Activated naive CD4-positive, alpha-beta T cell treated with anti-CD3 and anti-CD28 coated beads, Interleukin-2, amount 50 U/mL, for 72 hours (primary cell): ENCODE measurements around the gene AKIRIN2. TPM values are rescaled to one million over a fixed set of nuclear protein-coding genes. Genes with fewer than 3 reads are reported as not detected.

Source experiments
- ATAC-seq, 2 donors: fragments of 150-1000 bp; cut with Tn5 transposase; 2 replicates each; pipeline ENCODE4 v1.10.0; 2021; ENCODE audit warnings: mild to moderate bottlenecking in 2 of 2, moderate library complexity in 2 of 2
- DNase-seq, 2 donors: peaks; one replicate each; pipeline ENCODE4 v3.0.0; 2021 to 2022; ENCODE audit warnings: low spot score in 2 of 2
- H3K27ac Mint-ChIP-seq, 2 donors: one replicate each; pipeline ENCODE4 v1.8.0; 2022; ENCODE audit warnings: mild to moderate bottlenecking in 2 of 2, mixed read lengths in 2 of 2
- H3K36me3 Mint-ChIP-seq, 2 donors: one replicate each; pipeline ENCODE4 v1.8.0; 2022; ENCODE audit warnings: mixed read lengths in 2 of 2
- H3K9me3 Mint-ChIP-seq, 2 donors: one replicate each; pipeline ENCODE4 v1.8.0; 2022; ENCODE audit warnings: mixed read lengths in 2 of 2
- total RNA-seq, 2 donors: library from RNA; stranded (reverse); gene quantifications; one replicate each; pipeline ENCODE4 v1.2.3, GENCODE V29; 2022

The AKIRIN2 gene
- total RNA-seq, 2 donors from 2014 or later: 48.8 to 63.4 TPM

GRCh38 chr6:87673237-87673636 is 28.8 kb downstream of the AKIRIN2 start:
- no peak for ATAC-seq
- no peak overlapping the region for H3K27ac Mint-ChIP-seq
- DNase-seq: no peak
- peaks cover 4 to 45% of the 10 kb centered on the region in 2 donors for H3K36me3 Mint-ChIP-seq
- no peaks in the 10 kb centered on the region for H3K9me3 Mint-ChIP-seq

- H3K36me3 Mint-ChIP-seq: peaks cover under 1 to 42% of the 10 kb centered on the region in 2 donors
- H3K9me3 Mint-ChIP-seq: no peaks in the 10 kb centered on the region
- DNase-seq (no peak), ATAC-seq (no peak)
- peak overlapping the region in 1 of 2 donors; percentile 26 for H3K27ac Mint-ChIP-seq
Observed at GRCh38 chr6:87672641-87673040, 29.4 kb downstream of the AKIRIN2 start.

GRCh38 chr6:87671555-87672029 is 30.4 kb downstream of the AKIRIN2 start:
- no peak for DNase-seq
- H3K9me3 Mint-ChIP-seq: no peaks in the 10 kb centered on the region
- ATAC-seq: no peak
- peaks cover 0 to 47% of the 10 kb centered on the region in 2 donors for H3K36me3 Mint-ChIP-seq
- peak overlapping the region in 1 of 2 donors; percentile 4 for H3K27ac Mint-ChIP-seq

- H3K36me3 Mint-ChIP-seq: peaks cover 0 to 44% of the 10 kb centered on the region in 2 donors
- H3K27ac Mint-ChIP-seq: peak overlapping the region; percentile 38 to 83
- no peaks in the 10 kb centered on the region for H3K9me3 Mint-ChIP-seq
- ATAC-seq: peak in 1 of 2 donors; percentile 13
- DNase-seq: no peak
Observed at GRCh38 chr6:87670707-87671106, 31.3 kb downstream of the AKIRIN2 start.

- DNase-seq: no peak
- Mint-ChIP-seq H3K27ac (peak overlapping the region in 1 of 2 donors; percentile 9), H3K9me3 (no peaks in the 10 kb centered on the region), H3K36me3 (peaks cover 0 to 42% of the 10 kb centered on the region in 2 donors)
- ATAC-seq: no peak
Observed at GRCh38 chr6:87669051-87669450, 33.0 kb downstream of the AKIRIN2 start.

GRCh38 chr6:87668013-87668412 is 34.0 kb downstream of the AKIRIN2 start:
- H3K36me3 Mint-ChIP-seq: peaks cover 0 to 42% of the 10 kb centered on the region in 2 donors

GRCh38 chr6:87667032-87667431 is 35.0 kb downstream of the AKIRIN2 start:
- DNase-seq (no peak), ATAC-seq (no peak)
- Mint-ChIP-seq H3K27ac (peak overlapping the region in 1 of 2 donors; percentile 35), H3K36me3 (peaks cover 0 to 37% of the 10 kb centered on the region in 2 donors), H3K9me3 (no peaks in the 10 kb centered on the region)

More at GRCh38 chr6:87668013-87668412, 34.0 kb downstream of the AKIRIN2 start:
- Mint-ChIP-seq H3K9me3 (no peaks in the 10 kb centered on the region), H3K27ac (peak overlapping the region in 1 of 2 donors; percentile 35)
- DNase-seq (no peak), ATAC-seq (no peak)

GRCh38 chr6:87664921-87665485 is 37.0 kb downstream of the AKIRIN2 start:
- Mint-ChIP-seq H3K27ac (no peak overlapping the region), H3K9me3 (no peaks in the 10 kb centered on the region), H3K36me3 (peaks cover 0 to 23% of the 10 kb centered on the region in 2 donors)
- no peak for DNase-seq
- no peak for ATAC-seq

GRCh38 chr6:87663434-87663833 is 38.6 kb downstream of the AKIRIN2 start:
- no peak for ATAC-seq
- Mint-ChIP-seq H3K27ac (no peak overlapping the region), H3K9me3 (no peaks in the 10 kb centered on the region), H3K36me3 (peaks cover 0 to 25% of the 10 kb centered on the region in 2 donors)
- no peak for DNase-seq

GRCh38 chr6:87661503-87661902 is 40.5 kb downstream of the AKIRIN2 start:
- no peak for ATAC-seq
- DNase-seq: no peak
- Mint-ChIP-seq H3K9me3 (no peaks in the 10 kb centered on the region), H3K27ac (peak overlapping the region in 1 of 2 donors; percentile 62), H3K36me3 (peaks cover 6 to 30% of the 10 kb centered on the region in 2 donors)

GRCh38 chr6:87661016-87661415 is 41.0 kb downstream of the AKIRIN2 start:
- peaks cover 6 to 29% of the 10 kb centered on the region in 2 donors for H3K36me3 Mint-ChIP-seq
- no peaks in the 10 kb centered on the region for H3K9me3 Mint-ChIP-seq
- peak overlapping the region in 1 of 2 donors; percentile 62 for H3K27ac Mint-ChIP-seq
- no peak for DNase-seq
- no peak for ATAC-seq

GRCh38 chr6:87660226-87660911 is 41.7 kb downstream of the AKIRIN2 start:
- Mint-ChIP-seq H3K9me3 (no peaks in the 10 kb centered on the region), H3K27ac (peak overlapping the region in 1 of 2 donors; percentile 45), H3K36me3 (peaks cover 6 to 29% of the 10 kb centered on the region in 2 donors)
- DNase-seq: no peak
- peak in 1 of 2 donors; percentile 56 for ATAC-seq

- Mint-ChIP-seq H3K27ac (no peak overlapping the region), H3K36me3 (peaks cover 17 to 44% of the 10 kb centered on the region in 2 donors), H3K9me3 (no peaks in the 10 kb centered on the region)
- DNase-seq (no peak), ATAC-seq (no peak)
Observed at GRCh38 chr6:87658516-87658915, 43.5 kb downstream of the AKIRIN2 start.

- DNase-seq (no peak), ATAC-seq (no peak)
- Mint-ChIP-seq H3K36me3 (peaks cover 20 to 57% of the 10 kb centered on the region in 2 donors), H3K27ac (no peak overlapping the region), H3K9me3 (no peaks in the 10 kb centered on the region)
Observed at GRCh38 chr6:87656857-87657256, 45.2 kb downstream of the AKIRIN2 start.

GRCh38 chr6:87655824-87656223 is 46.2 kb downstream of the AKIRIN2 start:
- H3K9me3 Mint-ChIP-seq: no peaks in the 10 kb centered on the region
- ATAC-seq (no peak), DNase-seq (no peak)
- peaks cover 20 to 57% of the 10 kb centered on the region in 2 donors for H3K36me3 Mint-ChIP-seq
- H3K27ac Mint-ChIP-seq: no peak overlapping the region

GRCh38 chr6:87654875-87655454 is 47.1 kb downstream of the AKIRIN2 start:
- no peaks in the 10 kb centered on the region for H3K9me3 Mint-ChIP-seq
- H3K36me3 Mint-ChIP-seq: peaks cover 20 to 54% of the 10 kb centered on the region in 2 donors
- no peak overlapping the region for H3K27ac Mint-ChIP-seq
- DNase-seq (no peak), ATAC-seq (no peak)

- Mint-ChIP-seq H3K27ac (no peak overlapping the region), H3K36me3 (peaks cover 20 to 52% of the 10 kb centered on the region in 2 donors), H3K9me3 (no peaks in the 10 kb centered on the region)
- DNase-seq: no peak
- no peak for ATAC-seq
Observed at GRCh38 chr6:87654122-87654521, 47.9 kb downstream of the AKIRIN2 start.
